ENCODE data around the gene CARMIL1. TPM values are rescaled to one million over a fixed set of nuclear protein-coding genes. Genes with fewer than 3 reads are reported as not detected.

Gene CARMIL1
- total and polyA plus RNA-seq, 4 experiments from 2014 or later: 0.08 to 3.5 (median 2.4) TPM

GRCh38 chr6:25326960-25327359 lies 47.8 kb downstream of the CARMIL1 start:
- Mint-ChIP-seq H3K36me3 (no peaks in the 10 kb centered on the region), H3K9me3 (no peaks in the 10 kb centered on the region), H3K27me3 (peaks cover 0 to 3% of the 10 kb centered on the region in 2 donors), H3K4me1 (peaks cover 6 to 30% (median 15%) of the 10 kb centered on the region in 4 donors), H3K27ac (no peak overlapping the region), H3K4me3 (no peak overlapping the region)
- Histone ChIP-seq H3K4me3 (ENCODE audit: low read length in 2 of 2) (no peak overlapping the region), H3K27ac (ENCODE audit: low read depth, low read length) (no peak overlapping the region), H3K27me3 (ENCODE audit: insufficient read depth, low read length) (no peaks in the 10 kb centered on the region), H3K9me3 (ENCODE audit: control insufficient read depth in 1 of 2, low read length in 2 of 2) (no peaks in the 10 kb centered on the region), H3K4me1 (ENCODE audit: insufficient read depth, low read length) (peaks cover 9% of the 10 kb centered on the region), H3K36me3 (ENCODE audit: insufficient read depth, low read length) (no peaks in the 10 kb centered on the region)
- intact Hi-C loops (cut with micrococcal nuclease): no loop called here
- CTCF ChIA-PET (ENCODE audit: partially characterized antibody): no interaction called here
- DNase-seq: no peak
- POLR2A ChIA-PET (ENCODE audit: partially characterized antibody): no interaction called here

DNA sequence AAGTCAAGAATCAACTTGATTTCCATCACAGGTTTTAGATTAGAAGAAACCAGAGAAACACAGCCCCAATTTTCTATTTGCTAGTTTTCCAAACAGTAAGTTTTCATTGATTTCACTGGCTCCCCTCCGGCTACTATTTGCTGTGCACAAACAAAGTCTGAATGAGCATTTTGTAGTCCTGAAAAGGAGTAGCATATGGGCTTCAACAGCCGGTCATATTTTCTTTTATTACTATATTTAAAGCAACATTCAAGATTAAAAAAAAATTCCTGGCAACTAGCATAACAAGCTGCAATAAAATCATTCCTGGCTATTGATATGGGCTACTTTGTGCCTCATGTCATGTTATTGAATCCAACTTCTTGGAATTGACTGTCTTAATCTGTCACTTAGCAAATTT lies 48.3 kb downstream of the CARMIL1 start:
- H3K27me3 Mint-ChIP-seq: peaks cover 0 to 3% of the 10 kb centered on the region in 2 donors
- Histone ChIP-seq H3K4me1 (ENCODE audit: insufficient read depth, low read length) (peaks cover 9% of the 10 kb centered on the region), H3K9me3 (ENCODE audit: control insufficient read depth in 1 of 2, low read length in 2 of 2) (no peaks in the 10 kb centered on the region), H3K27ac (ENCODE audit: low read depth, low read length) (no peak overlapping the region), H3K36me3 (ENCODE audit: insufficient read depth, low read length) (no peaks in the 10 kb centered on the region), H3K27me3 (ENCODE audit: insufficient read depth, low read length) (no peaks in the 10 kb centered on the region), H3K4me3 (ENCODE audit: low read length in 2 of 2) (no peak overlapping the region)
- no peak for DNase-seq
- H3K4me3 Mint-ChIP-seq: no peak overlapping the region
- intact Hi-C loops (cut with micrococcal nuclease): no loop called here
- H3K36me3 Mint-ChIP-seq: no peaks in the 10 kb centered on the region
- H3K4me1 Mint-ChIP-seq: peaks cover 6 to 34% (median 16%) of the 10 kb centered on the region in 4 donors
- ChIA-PET POLR2A (ENCODE audit: partially characterized antibody) (no interaction called here), CTCF (ENCODE audit: partially characterized antibody) (interaction anchor here (1.7 kb wide), 1 partner anchor 62 kb away, joined by 5 read pairs; no protein-coding TSS in a partner anchor)
- no peak overlapping the region for H3K27ac Mint-ChIP-seq
- H3K9me3 Mint-ChIP-seq: no peaks in the 10 kb centered on the region

DNA sequence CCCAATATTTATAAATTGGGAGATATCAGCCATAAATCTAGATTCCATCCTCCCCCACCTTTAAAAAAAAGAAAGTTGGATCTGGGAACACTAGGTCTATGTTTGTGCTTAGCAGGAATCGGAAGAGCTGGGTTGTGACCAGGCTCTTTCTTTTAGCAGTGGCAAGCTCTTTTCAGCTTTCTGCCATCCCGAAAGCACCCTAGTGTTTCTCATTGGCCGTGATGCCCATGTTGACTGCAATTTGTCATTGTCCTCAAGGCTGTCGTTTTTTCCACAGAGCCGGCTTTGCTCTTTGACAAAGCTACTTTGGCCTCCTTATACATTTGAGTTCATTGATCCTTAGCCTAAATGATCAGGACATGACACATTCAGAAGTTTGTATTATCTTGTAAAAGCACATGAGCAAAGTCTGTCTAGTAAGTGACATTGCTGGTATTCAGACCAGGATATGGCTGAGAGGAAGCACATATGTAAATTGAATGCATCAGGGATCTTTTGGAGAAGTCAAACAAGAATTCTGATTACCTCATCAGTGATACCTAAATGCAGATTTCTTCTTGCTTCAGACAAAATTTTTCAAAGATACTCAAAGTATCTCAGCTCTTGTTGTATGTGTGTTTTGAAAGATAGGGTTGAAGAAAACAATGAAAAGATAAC lies 50.1 kb downstream of the CARMIL1 start:
- ChIA-PET CTCF (ENCODE audit: partially characterized antibody) (interaction anchor here (1.1 kb wide), 1 partner anchor 51 kb away, joined by 3 read pairs; no protein-coding TSS in a partner anchor), POLR2A (ENCODE audit: partially characterized antibody) (no interaction called here)
- Histone ChIP-seq H3K4me3 (ENCODE audit: low read length in 2 of 2) (no peak overlapping the region), H3K27me3 (ENCODE audit: insufficient read depth, low read length) (no peaks in the 10 kb centered on the region), H3K9me3 (ENCODE audit: control insufficient read depth in 1 of 2, low read length in 2 of 2) (no peaks in the 10 kb centered on the region), H3K27ac (ENCODE audit: low read depth, low read length) (no peak overlapping the region), H3K36me3 (ENCODE audit: insufficient read depth, low read length) (no peaks in the 10 kb centered on the region), H3K4me1 (ENCODE audit: insufficient read depth, low read length) (peaks cover 9% of the 10 kb centered on the region)
- H3K27me3 Mint-ChIP-seq: peaks cover 0 to 3% of the 10 kb centered on the region in 2 donors
- H3K9me3 Mint-ChIP-seq: no peaks in the 10 kb centered on the region
- H3K4me1 Mint-ChIP-seq: peaks cover 5 to 43% (median 18%) of the 10 kb centered on the region in 4 donors
- H3K4me3 Mint-ChIP-seq: no peak overlapping the region
- DNase-seq: no peak
- H3K27ac Mint-ChIP-seq: no peak overlapping the region
- no peaks in the 10 kb centered on the region for H3K36me3 Mint-ChIP-seq
- intact Hi-C loops (cut with micrococcal nuclease): no loop called here

DNA sequence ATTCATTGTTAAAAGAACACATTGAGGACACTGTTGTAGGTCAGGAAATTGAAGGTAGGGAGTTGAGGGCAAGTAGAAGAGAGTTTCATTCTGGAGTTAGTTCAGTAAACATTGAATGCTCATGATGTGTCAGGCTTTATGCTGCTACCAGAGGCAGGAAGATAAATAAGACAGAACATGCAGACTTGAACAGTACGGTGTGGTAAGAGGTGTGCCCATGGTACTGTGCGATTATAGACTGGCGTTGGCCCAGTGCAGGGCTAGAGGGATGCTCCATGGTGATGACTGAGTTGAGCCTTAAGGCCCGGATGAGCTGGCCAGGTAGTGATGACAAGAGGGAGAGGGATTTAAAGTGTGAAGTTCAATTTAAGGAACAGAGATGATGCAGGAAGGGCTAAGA lies 50.8 kb downstream of the CARMIL1 start:
- intact Hi-C loops (cut with micrococcal nuclease): no loop called here
- Histone ChIP-seq H3K9me3 (ENCODE audit: control insufficient read depth in 1 of 2, low read length in 2 of 2) (no peaks in the 10 kb centered on the region), H3K4me1 (ENCODE audit: insufficient read depth, low read length) (peaks cover 9% of the 10 kb centered on the region), H3K27ac (ENCODE audit: low read depth, low read length) (no peak overlapping the region), H3K36me3 (ENCODE audit: insufficient read depth, low read length) (no peaks in the 10 kb centered on the region), H3K4me3 (ENCODE audit: low read length in 2 of 2) (no peak overlapping the region), H3K27me3 (ENCODE audit: insufficient read depth, low read length) (no peaks in the 10 kb centered on the region)
- peaks cover 5 to 42% (median 19%) of the 10 kb centered on the region in 4 donors for H3K4me1 Mint-ChIP-seq
- peak overlapping the region in 2 of 7 donors; percentile 14 to 43 for H3K27ac Mint-ChIP-seq
- ChIA-PET POLR2A (ENCODE audit: partially characterized antibody) (no interaction called here), CTCF (ENCODE audit: partially characterized antibody) (interaction anchor here (1.1 kb wide), 1 partner anchor 51 kb away, joined by 3 read pairs; no protein-coding TSS in a partner anchor)
- H3K4me3 Mint-ChIP-seq: peak overlapping the region in 2 of 8 donors; percentile 9 to 49
- H3K9me3 Mint-ChIP-seq: no peaks in the 10 kb centered on the region
- no peaks in the 10 kb centered on the region for H3K27me3 Mint-ChIP-seq
- DNase-seq: no peak
- no peaks in the 10 kb centered on the region for H3K36me3 Mint-ChIP-seq

DNA sequence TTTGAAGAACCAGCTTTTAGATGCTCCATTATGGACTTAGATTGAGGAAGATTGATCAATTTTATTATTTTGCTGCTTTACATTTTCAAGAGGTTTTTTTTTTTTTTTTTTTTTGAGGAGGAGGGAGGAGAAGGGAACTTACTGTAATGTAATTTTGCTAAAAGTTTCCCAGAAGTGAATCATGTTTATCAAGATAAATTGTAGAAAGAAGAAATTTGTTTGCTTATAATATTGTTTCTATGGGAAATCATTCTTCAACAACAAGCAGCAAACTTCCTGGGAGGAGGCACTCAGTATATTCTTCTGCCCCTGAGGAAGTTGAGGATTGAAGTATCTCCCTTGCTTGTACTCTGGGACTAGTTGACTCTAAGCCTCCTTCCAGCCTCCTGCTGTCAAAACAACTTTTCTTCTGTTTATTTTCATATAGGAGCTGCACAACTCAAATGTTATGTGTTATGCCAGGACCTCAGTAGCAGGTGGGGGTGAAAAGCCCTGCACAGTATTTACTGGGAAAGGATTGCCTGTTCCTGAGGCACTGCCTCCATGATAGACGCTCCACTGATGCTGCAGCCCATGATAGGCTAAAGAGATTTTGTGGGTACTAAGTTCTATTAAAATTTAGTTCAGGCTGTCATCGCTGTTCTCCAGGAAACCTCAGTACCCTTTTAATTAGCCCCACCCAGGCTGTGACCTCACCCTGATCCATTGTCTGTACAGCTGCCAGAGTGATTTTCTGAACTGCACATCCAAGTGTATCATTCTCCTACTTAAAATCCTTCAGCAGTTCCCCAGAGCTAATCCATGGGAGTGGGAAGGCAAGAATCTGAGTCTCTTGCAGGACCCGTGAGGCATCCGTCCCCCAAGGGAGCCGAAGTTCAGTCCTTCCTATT lies 51.9 kb downstream of the CARMIL1 start:
- no peak overlapping the region for H3K4me3 ChIP-seq (ENCODE audit: low read length in 2 of 2)
- H3K27me3 Mint-ChIP-seq: no peaks in the 10 kb centered on the region
- H3K27me3 ChIP-seq (ENCODE audit: insufficient read depth, low read length): no peaks in the 10 kb centered on the region
- intact Hi-C loops (cut with micrococcal nuclease): no loop called here
- no peaks in the 10 kb centered on the region for H3K9me3 Mint-ChIP-seq
- CTCF ChIA-PET (ENCODE audit: partially characterized antibody): no interaction called here
- no peaks in the 10 kb centered on the region for H3K36me3 ChIP-seq (ENCODE audit: insufficient read depth, low read length)
- H3K4me1 Mint-ChIP-seq: peaks cover 5 to 44% (median 20%) of the 10 kb centered on the region in 4 donors
- H3K27ac Mint-ChIP-seq: peak overlapping the region in 1 of 7 donors; percentile 6
- DNase-seq: no peak
- no peaks in the 10 kb centered on the region for H3K9me3 ChIP-seq (ENCODE audit: control insufficient read depth in 1 of 2, low read length in 2 of 2)
- H3K36me3 Mint-ChIP-seq: no peaks in the 10 kb centered on the region
- no peak overlapping the region for H3K27ac ChIP-seq (ENCODE audit: low read depth, low read length)
- peak overlapping the region in 1 of 8 donors; percentile 23 for H3K4me3 Mint-ChIP-seq
- H3K4me1 ChIP-seq (ENCODE audit: insufficient read depth, low read length): peaks cover 9% of the 10 kb centered on the region
- POLR2A ChIA-PET (ENCODE audit: partially characterized antibody): no interaction called here

DNA sequence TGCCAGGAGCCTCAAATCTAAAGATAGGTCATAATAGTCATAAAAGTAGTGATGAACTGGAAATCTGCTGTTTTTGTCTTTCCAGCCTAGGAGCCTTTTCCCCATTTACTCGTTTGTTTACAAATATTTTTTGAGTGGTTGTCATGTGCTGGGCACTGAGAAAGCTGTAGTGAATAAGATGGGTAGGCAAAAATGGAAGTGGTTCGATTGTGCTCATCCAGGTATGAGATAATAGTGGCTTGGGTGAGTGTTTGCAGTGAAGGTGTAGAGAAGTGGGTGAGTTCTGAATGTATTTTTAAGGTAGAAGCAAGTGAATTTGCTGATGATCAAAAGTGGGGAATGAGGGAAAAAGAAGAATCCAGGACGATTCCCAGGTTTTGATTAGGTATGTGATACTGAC lies 53.0 kb downstream of the CARMIL1 start:
- intact Hi-C loops (cut with micrococcal nuclease): no loop called here
- Mint-ChIP-seq H3K36me3 (no peaks in the 10 kb centered on the region), H3K27ac (peak overlapping the region in 1 of 7 donors; percentile 1), H3K4me1 (peaks cover 5 to 44% (median 21%) of the 10 kb centered on the region in 4 donors), H3K27me3 (no peaks in the 10 kb centered on the region), H3K4me3 (no peak overlapping the region), H3K9me3 (no peaks in the 10 kb centered on the region)
- no peak overlapping the region for H3K4me3 ChIP-seq (ENCODE audit: low read length in 2 of 2)
- CTCF ChIA-PET (ENCODE audit: partially characterized antibody): no interaction called here
- no peak for DNase-seq
- H3K27me3 ChIP-seq (ENCODE audit: insufficient read depth, low read length): no peaks in the 10 kb centered on the region
- H3K36me3 ChIP-seq (ENCODE audit: insufficient read depth, low read length): no peaks in the 10 kb centered on the region
- no peaks in the 10 kb centered on the region for H3K9me3 ChIP-seq (ENCODE audit: control insufficient read depth in 1 of 2, low read length in 2 of 2)
- POLR2A ChIA-PET (ENCODE audit: partially characterized antibody): no interaction called here
- peaks cover 9% of the 10 kb centered on the region for H3K4me1 ChIP-seq (ENCODE audit: insufficient read depth, low read length)
- no peak overlapping the region for H3K27ac ChIP-seq (ENCODE audit: low read depth, low read length)

DNA sequence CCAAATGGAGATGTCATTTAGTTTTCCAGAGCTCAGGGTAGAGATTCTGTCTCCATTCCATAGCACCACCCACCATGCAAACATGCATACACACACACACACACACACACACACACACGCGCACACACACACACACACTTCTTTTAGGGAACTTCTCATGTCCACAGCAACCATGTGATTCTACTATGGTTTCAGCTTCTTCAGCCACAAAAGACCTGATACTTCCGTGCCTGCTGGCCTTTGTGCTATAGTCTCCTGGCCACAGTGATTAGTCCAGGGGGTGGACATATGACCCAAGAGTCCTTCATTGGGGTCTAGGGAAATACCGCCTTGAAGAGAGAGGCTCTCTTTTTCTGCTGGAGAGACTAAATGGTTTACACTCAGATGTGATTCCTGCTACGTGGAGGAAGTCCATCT lies 53.5 kb downstream of the CARMIL1 start:
- no peak overlapping the region for H3K4me3 ChIP-seq (ENCODE audit: low read length in 2 of 2)
- DNase-seq: no peak
- ChIA-PET CTCF (ENCODE audit: partially characterized antibody) (no interaction called here), POLR2A (ENCODE audit: partially characterized antibody) (no interaction called here)
- peaks cover 9% of the 10 kb centered on the region for H3K4me1 ChIP-seq (ENCODE audit: insufficient read depth, low read length)
- intact Hi-C loops (cut with micrococcal nuclease): no loop called here
- no peaks in the 10 kb centered on the region for H3K36me3 ChIP-seq (ENCODE audit: insufficient read depth, low read length)
- no peak overlapping the region for H3K27ac Mint-ChIP-seq
- no peaks in the 10 kb centered on the region for H3K9me3 ChIP-seq (ENCODE audit: control insufficient read depth in 1 of 2, low read length in 2 of 2)
- no peaks in the 10 kb centered on the region for H3K36me3 Mint-ChIP-seq
- H3K27me3 Mint-ChIP-seq: no peaks in the 10 kb centered on the region
- no peak overlapping the region for H3K4me3 Mint-ChIP-seq
- no peaks in the 10 kb centered on the region for H3K27me3 ChIP-seq (ENCODE audit: insufficient read depth, low read length)
- H3K27ac ChIP-seq (ENCODE audit: low read depth, low read length): no peak overlapping the region
- no peaks in the 10 kb centered on the region for H3K9me3 Mint-ChIP-seq
- peaks cover 5 to 44% (median 21%) of the 10 kb centered on the region in 4 donors for H3K4me1 Mint-ChIP-seq
